Astrocyte (in vitro differentiated cells and primary cell): ENCODE data around the gene HYAL2. TPM values are rescaled to one million over a fixed set of nuclear protein-coding genes. Genes with fewer than 3 reads are reported as not detected.
"Not testable (repeated sequence)": the region's sequence is repeated elsewhere in the genome, so short reads cannot be mapped to it uniquely, and the experiment has no call there.

ENCODE experiments used
- DNase-seq: peaks from one replicate; pipeline ENCODE4 v3.0.0-alpha.2; 2010; ENCODE audit warnings: low read depth
- FAIRE-seq: peaks from 2 replicates; lab custom pipeline; 2011; peaks lifted over from hg19 to GRCh38; lab: Jason Lieb, UNC
- H2AFZ ChIP-seq: 2 replicates; pipeline ENCODE4 v1.6.0; 2012; ENCODE audit warnings: low read depth, low read length, inconsistent platforms
- H3K27ac ChIP-seq: 2 replicates; pipeline ENCODE4 v1.5.1; 2011; ENCODE audit warnings: low read depth, low read length, inconsistent platforms
- H3K27me3 ChIP-seq: 2 replicates; pipeline ENCODE4 v1.6.0; 2011; ENCODE audit warnings: low read length, inconsistent platforms; ENCODE audit not compliant: insufficient read depth
- H3K36me3 ChIP-seq: 2 replicates; pipeline ENCODE4 v1.5.1; 2011; ENCODE audit warnings: low read length, inconsistent platforms; ENCODE audit not compliant: insufficient read depth
- H3K4me1 ChIP-seq: 2 replicates; pipeline ENCODE4 v1.5.1; 2011; ENCODE audit warnings: low read length, inconsistent platforms; ENCODE audit not compliant: insufficient read depth
- H3K4me2 ChIP-seq: 2 replicates; pipeline ENCODE4 v1.6.0; 2012; ENCODE audit warnings: low read length, inconsistent platforms
- H3K4me3 ChIP-seq: 2 replicates; pipeline ENCODE4 v1.5.1; 2011; ENCODE audit warnings: low read depth, mild to moderate bottlenecking, low read length, inconsistent platforms; ENCODE audit not compliant: insufficient read depth
- H3K79me2 ChIP-seq: 2 replicates; pipeline ENCODE4 v1.6.0; 2012; ENCODE audit warnings: mild to moderate bottlenecking, low read length, inconsistent platforms; ENCODE audit not compliant: insufficient read depth
- H3K9ac ChIP-seq: 2 replicates; pipeline ENCODE4 v1.6.0; 2012; ENCODE audit warnings: mild to moderate bottlenecking, low read length, inconsistent platforms
- H3K9me3 ChIP-seq: 2 replicates; pipeline ENCODE4 v1.5.1; 2012; ENCODE audit warnings: low read depth, mild to moderate bottlenecking, low read length, inconsistent platforms; ENCODE audit not compliant: insufficient read depth
- H4K20me1 ChIP-seq: 2 replicates; pipeline ENCODE4 v1.6.0; 2012; ENCODE audit warnings: low read length, inconsistent platforms; ENCODE audit not compliant: insufficient read depth
- H3K27ac Mint-ChIP-seq: one replicate; pipeline ENCODE4 v1.8.0; 2021; ENCODE audit warnings: mild to moderate bottlenecking, mixed read lengths; ENCODE audit not compliant: unreplicated experiment
- H3K27me3 Mint-ChIP-seq: one replicate; pipeline ENCODE4 v1.8.0; 2021; ENCODE audit warnings: low read depth, mixed read lengths; ENCODE audit not compliant: unreplicated experiment
- H3K36me3 Mint-ChIP-seq: one replicate; pipeline ENCODE4 v1.8.0; 2021; ENCODE audit warnings: low read depth, mixed read lengths; ENCODE audit not compliant: unreplicated experiment
- H3K4me1 Mint-ChIP-seq: one replicate; pipeline ENCODE4 v1.8.0; 2021; ENCODE audit warnings: low read depth, mixed read lengths; ENCODE audit not compliant: unreplicated experiment
- H3K4me3 Mint-ChIP-seq: one replicate; pipeline ENCODE4 v1.8.0; 2021; ENCODE audit warnings: mild to moderate bottlenecking, moderate library complexity, mixed read lengths; ENCODE audit not compliant: unreplicated experiment
- H3K9me3 Mint-ChIP-seq: one replicate; pipeline ENCODE4 v1.8.0; 2021; ENCODE audit warnings: mild to moderate bottlenecking, mixed read lengths; ENCODE audit not compliant: unreplicated experiment
- CTCF ChIP-seq: IDR thresholded peaks from 2 replicates; pipeline ENCODE4 v1.5.1; 2011; ENCODE audit warnings: low read depth, mild to moderate bottlenecking, inconsistent platforms, low read length, moderate library complexity; ENCODE audit not compliant: insufficient read depth
- EZH2 ChIP-seq: IDR thresholded peaks from 2 replicates; pipeline ENCODE4 v1.6.1; 2012; ENCODE audit warnings: mild to moderate bottlenecking, low read length, inconsistent platforms; ENCODE audit not compliant: insufficient read depth
- total RNA-seq: library from RNA; stranded (reverse); gene quantifications from 2 replicates; pipeline ENCODE4 v1.2.1, GENCODE V29; 2021

HYAL2 gene
- total RNA-seq, 1 donor from 2014 or later, result 42.9 TPM

DNA sequence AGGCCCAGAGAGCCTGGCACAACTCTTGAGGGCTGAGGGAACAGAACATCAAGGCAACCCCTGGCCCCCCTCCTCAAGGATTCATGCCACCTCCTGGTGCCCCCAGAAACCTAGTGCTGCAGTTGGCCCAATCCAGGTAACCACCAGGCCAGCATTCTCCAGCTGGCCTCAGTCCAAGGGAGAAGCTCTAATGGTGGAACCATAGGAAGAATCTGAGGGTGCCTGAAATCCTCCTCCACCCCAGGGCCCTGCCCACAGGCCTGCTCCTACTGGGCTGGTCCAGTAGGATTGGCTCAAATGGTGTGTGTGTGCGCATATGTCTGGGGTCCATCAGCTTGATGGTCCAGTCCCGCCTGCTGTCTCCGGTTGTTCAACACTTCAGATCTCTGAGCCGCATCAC lies 7.7 kb downstream of the HYAL2 start:
- no peak overlapping the region for H3K9ac ChIP-seq
- Mint-ChIP-seq H3K36me3 (peaks cover 19% of the 10 kb centered on the region), H3K4me3 (no peak overlapping the region), H3K27ac (no peak overlapping the region), H3K9me3 (peaks cover under 1% of the 10 kb centered on the region), H3K4me1 (peaks cover 11% of the 10 kb centered on the region), H3K27me3 (no peaks in the 10 kb centered on the region)
- no peaks in the 10 kb centered on the region for H3K9me3 ChIP-seq
- H3K36me3 ChIP-seq, result peaks cover 8% of the 10 kb centered on the region
- peaks cover 48% of the 10 kb centered on the region for H4K20me1 ChIP-seq
- no peak for FAIRE-seq
- peaks cover 14% of the 10 kb centered on the region for H3K4me1 ChIP-seq
- peaks cover 27% of the 10 kb centered on the region for H3K79me2 ChIP-seq
- no peak overlapping the region for H3K27ac ChIP-seq
- H3K4me2 ChIP-seq, result no peak overlapping the region
- no peak overlapping the region for H2AFZ ChIP-seq
- TF ChIP-seq CTCF, result no peak
- no peak for DNase-seq
- no peaks in the 10 kb centered on the region for H3K27me3 ChIP-seq
- H3K4me3 ChIP-seq, result no peak overlapping the region

- peaks cover 43% of the 10 kb centered on the region for H4K20me1 ChIP-seq
- no peaks in the 10 kb centered on the region for H3K27me3 ChIP-seq
- H3K9ac ChIP-seq, result no peak overlapping the region
- peaks cover 22% of the 10 kb centered on the region for H3K79me2 ChIP-seq
- H3K36me3 ChIP-seq, result peaks cover 8% of the 10 kb centered on the region
- peaks cover 21% of the 10 kb centered on the region for H3K36me3 Mint-ChIP-seq
- no peak overlapping the region for H3K4me2 ChIP-seq
- H3K4me1 ChIP-seq, result peaks cover 14% of the 10 kb centered on the region
- no peaks in the 10 kb centered on the region for H3K27me3 Mint-ChIP-seq
- H3K9me3 ChIP-seq, result no peaks in the 10 kb centered on the region
- DNase-seq (no peak), FAIRE-seq (no peak)
- peaks cover 1% of the 10 kb centered on the region for H3K9me3 Mint-ChIP-seq
- H3K4me3 Mint-ChIP-seq, result no peak overlapping the region
- no peak overlapping the region for H3K27ac ChIP-seq
- H3K4me1 Mint-ChIP-seq, result peaks cover 8% of the 10 kb centered on the region
- TF ChIP-seq CTCF (no peak), EZH2 (no peak)
- no peak overlapping the region for H2AFZ ChIP-seq
- H3K4me3 ChIP-seq, result no peak overlapping the region
- H3K27ac Mint-ChIP-seq, result no peak overlapping the region
Observed at GRCh38 chr3:50314342-50314741, 8.2 kb downstream of the HYAL2 start.

DNA sequence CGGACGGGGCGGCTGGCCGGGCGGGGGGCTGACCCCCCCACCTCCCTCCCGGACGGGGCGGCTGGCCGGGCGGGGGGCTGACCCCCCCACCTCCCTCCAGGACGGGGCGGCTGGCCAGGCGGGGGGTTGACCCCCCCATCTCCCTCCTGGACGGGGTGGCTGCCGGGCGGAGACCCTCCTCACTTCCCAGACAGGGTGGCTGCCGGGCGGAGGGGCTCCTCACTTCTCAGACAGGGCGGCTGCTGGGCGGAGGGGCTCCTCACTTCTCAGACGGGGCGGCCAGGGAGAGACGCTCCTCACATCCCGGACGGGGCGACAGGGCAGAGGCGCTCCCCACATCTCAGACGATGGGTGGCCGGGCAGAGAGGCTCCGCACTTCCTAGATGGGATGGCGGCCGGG lies 10.5 kb downstream of the HYAL2 start:
- H3K4me3 ChIP-seq, FAIRE-seq, H3K4me1 ChIP-seq, H2AFZ ChIP-seq, H3K4me1 Mint-ChIP-seq, DNase-seq, H3K4me2 ChIP-seq, H3K9me3 ChIP-seq, H3K27me3 Mint-ChIP-seq, H3K27ac Mint-ChIP-seq, H3K4me3 Mint-ChIP-seq, H3K79me2 ChIP-seq, H3K27ac ChIP-seq, H3K36me3 ChIP-seq, H3K9me3 Mint-ChIP-seq, H3K9ac ChIP-seq, H3K27me3 ChIP-seq: not testable (repeated sequence)
- peaks cover 22% of the 10 kb centered on the region for H4K20me1 ChIP-seq
- H3K36me3 Mint-ChIP-seq, result peaks cover 14% of the 10 kb centered on the region
